ENCODE data around the gene RAD51B. TPM values are rescaled to one million over a fixed set of nuclear protein-coding genes. Genes with fewer than 3 reads are reported as not detected.

RAD51B gene
- total and polyA plus RNA-seq, 9 of the 15 experiments (the other 6 are each of a cell fraction or from before 2014, with no cell fraction given): 8.5 to 17.3 (median 11.3) TPM

DNA sequence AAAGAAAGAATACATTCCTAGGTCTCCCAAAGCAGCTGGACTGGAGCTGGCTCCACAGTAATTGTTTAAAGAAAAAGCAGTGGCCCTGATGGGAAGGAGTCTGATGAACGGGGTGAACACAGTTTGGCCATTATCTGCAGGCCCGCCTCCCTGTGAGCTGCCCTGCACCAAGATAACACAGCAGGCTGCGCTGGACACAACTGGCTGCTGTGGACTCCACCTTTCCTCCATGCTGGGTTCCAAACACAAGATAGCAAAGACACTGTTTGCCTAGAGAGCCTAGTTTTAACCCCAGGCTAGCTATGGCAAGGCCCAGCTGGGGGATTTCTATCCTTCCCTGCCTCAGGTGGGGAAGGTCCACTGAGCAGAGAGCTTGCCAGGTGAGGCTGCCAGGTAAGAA, 938.7 kb downstream of the RAD51B start (continued):
- TF ChIP-seq, protein P1, sequence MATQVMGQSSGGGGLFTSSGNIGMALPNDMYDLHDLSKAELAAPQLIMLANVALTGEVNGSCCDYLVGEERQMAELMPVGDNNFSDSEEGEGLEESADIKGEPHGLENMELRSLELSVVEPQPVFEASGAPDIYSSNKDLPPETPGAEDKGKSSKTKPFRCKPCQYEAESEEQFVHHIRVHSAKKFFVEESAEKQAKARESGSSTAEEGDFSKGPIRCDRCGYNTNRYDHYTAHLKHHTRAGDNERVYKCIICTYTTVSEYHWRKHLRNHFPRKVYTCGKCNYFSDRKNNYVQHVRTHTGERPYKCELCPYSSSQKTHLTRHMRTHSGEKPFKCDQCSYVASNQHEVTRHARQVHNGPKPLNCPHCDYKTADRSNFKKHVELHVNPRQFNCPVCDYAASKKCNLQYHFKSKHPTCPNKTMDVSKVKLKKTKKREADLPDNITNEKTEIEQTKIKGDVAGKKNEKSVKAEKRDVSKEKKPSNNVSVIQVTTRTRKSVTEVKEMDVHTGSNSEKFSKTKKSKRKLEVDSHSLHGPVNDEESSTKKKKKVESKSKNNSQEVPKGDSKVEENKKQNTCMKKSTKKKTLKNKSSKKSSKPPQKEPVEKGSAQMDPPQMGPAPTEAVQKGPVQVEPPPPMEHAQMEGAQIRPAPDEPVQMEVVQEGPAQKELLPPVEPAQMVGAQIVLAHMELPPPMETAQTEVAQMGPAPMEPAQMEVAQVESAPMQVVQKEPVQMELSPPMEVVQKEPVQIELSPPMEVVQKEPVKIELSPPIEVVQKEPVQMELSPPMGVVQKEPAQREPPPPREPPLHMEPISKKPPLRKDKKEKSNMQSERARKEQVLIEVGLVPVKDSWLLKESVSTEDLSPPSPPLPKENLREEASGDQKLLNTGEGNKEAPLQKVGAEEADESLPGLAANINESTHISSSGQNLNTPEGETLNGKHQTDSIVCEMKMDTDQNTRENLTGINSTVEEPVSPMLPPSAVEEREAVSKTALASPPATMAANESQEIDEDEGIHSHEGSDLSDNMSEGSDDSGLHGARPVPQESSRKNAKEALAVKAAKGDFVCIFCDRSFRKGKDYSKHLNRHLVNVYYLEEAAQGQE (IDR thresholded peaks at IDR 0.05; ENCODE audit: borderline replicate concordance): peak; percentile 87
- TF ChIP-seq, protein P1 (CRISPR knock-in tag; IDR thresholded peaks at IDR 0.05; ENCODE audit: low read depth): no peak
- TF ChIP-seq, protein P2, sequence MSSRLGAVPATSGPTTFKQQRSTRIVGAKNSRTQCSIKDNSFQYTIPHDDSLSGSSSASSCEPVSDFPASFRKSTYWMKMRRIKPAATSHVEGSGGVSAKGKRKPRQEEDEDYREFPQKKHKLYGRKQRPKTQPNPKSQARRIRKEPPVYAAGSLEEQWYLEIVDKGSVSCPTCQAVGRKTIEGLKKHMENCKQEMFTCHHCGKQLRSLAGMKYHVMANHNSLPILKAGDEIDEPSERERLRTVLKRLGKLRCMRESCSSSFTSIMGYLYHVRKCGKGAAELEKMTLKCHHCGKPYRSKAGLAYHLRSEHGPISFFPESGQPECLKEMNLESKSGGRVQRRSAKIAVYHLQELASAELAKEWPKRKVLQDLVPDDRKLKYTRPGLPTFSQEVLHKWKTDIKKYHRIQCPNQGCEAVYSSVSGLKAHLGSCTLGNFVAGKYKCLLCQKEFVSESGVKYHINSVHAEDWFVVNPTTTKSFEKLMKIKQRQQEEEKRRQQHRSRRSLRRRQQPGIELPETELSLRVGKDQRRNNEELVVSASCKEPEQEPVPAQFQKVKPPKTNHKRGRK (tag; IDR thresholded peaks at IDR 0.05): no peak
- TF ChIP-seq ELF1 (tag; IDR thresholded peaks at IDR 0.05) (no peak), EP400 (IDR thresholded peaks at IDR 0.05) (no peak), PHB (CRISPR knock-in tag; IDR thresholded peaks at IDR 0.05) (no peak), RBM15 (IDR thresholded peaks at IDR 0.05; ENCODE audit: insufficient read depth, low read length) (no peak), GATA2 (CRISPR knock-in tag; IDR thresholded peaks at IDR 0.05) (peak; percentile 47; the same call in 1 of the 2 replicates), TCF3 (CRISPR knock-in tag; IDR thresholded peaks at IDR 0.05) (peak; percentile 70), ATF7 (IDR thresholded peaks at IDR 0.05) (no peak), FIP1L1 (IDR thresholded peaks at IDR 0.05; ENCODE audit: low read depth, low read length, poor library complexity, severe bottlenecking) (no peak), MTA1 (IDR thresholded peaks at IDR 0.05; ENCODE audit: borderline replicate concordance) (no peak)
- TF ChIP-seq, protein P3, sequence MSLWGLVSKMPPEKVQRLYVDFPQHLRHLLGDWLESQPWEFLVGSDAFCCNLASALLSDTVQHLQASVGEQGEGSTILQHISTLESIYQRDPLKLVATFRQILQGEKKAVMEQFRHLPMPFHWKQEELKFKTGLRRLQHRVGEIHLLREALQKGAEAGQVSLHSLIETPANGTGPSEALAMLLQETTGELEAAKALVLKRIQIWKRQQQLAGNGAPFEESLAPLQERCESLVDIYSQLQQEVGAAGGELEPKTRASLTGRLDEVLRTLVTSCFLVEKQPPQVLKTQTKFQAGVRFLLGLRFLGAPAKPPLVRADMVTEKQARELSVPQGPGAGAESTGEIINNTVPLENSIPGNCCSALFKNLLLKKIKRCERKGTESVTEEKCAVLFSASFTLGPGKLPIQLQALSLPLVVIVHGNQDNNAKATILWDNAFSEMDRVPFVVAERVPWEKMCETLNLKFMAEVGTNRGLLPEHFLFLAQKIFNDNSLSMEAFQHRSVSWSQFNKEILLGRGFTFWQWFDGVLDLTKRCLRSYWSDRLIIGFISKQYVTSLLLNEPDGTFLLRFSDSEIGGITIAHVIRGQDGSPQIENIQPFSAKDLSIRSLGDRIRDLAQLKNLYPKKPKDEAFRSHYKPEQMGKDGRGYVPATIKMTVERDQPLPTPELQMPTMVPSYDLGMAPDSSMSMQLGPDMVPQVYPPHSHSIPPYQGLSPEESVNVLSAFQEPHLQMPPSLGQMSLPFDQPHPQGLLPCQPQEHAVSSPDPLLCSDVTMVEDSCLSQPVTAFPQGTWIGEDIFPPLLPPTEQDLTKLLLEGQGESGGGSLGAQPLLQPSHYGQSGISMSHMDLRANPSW (CRISPR knock-in tag; IDR thresholded peaks at IDR 0.05): no peak
- TF ChIP-seq, protein P4, sequence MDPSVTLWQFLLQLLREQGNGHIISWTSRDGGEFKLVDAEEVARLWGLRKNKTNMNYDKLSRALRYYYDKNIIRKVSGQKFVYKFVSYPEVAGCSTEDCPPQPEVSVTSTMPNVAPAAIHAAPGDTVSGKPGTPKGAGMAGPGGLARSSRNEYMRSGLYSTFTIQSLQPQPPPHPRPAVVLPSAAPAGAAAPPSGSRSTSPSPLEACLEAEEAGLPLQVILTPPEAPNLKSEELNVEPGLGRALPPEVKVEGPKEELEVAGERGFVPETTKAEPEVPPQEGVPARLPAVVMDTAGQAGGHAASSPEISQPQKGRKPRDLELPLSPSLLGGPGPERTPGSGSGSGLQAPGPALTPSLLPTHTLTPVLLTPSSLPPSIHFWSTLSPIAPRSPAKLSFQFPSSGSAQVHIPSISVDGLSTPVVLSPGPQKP (CRISPR knock-in tag; IDR thresholded peaks at IDR 0.05): no peak
- TF ChIP-seq, protein P5, sequence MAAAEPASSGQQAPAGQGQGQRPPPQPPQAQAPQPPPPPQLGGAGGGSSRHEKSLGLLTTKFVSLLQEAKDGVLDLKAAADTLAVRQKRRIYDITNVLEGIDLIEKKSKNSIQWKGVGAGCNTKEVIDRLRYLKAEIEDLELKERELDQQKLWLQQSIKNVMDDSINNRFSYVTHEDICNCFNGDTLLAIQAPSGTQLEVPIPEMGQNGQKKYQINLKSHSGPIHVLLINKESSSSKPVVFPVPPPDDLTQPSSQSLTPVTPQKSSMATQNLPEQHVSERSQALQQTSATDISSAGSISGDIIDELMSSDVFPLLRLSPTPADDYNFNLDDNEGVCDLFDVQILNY (CRISPR knock-in tag; IDR thresholded peaks at IDR 0.05): no peak

Data from K562 (cell line).